Ureter (tissue), 1 donor: ENCODE results near the gene CADM2. TPM values are rescaled to one million over a fixed set of nuclear protein-coding genes. Genes with fewer than 3 reads are reported as not detected.
A peak's percentile ranks its signal among the peaks of the same experiment; 100 is the strongest.
"Not testable (repeated sequence)": the region's sequence is repeated elsewhere in the genome, so short reads cannot be mapped to it uniquely, and the experiment has no call there.

Experiments
- DNase-seq: peaks from one replicate; pipeline ENCODE4 v3.0.0-alpha.2; 2020; ENCODE audit warnings: low spot score
- total RNA-seq: library from RNA; stranded (reverse); gene quantifications from one replicate; pipeline ENCODE4 v1.2.4, GENCODE V29; 2023
- donor health status: DM: yes; HTN: yes; CAD: no.

The CADM2 gene
- 6.9 TPM for total RNA-seq

- DNase-seq = peak; percentile 91
Measured at GRCh38 chr3:84958495-84959469, at the start of gene CADM2. Gene CADM2, plus strand, starts transcription at chr3:84958989.

GRCh38 chr3:84918592-84918991 lies 40.2 kb upstream of the CADM2 start:
- not testable (repeated sequence) for DNase-seq

GRCh38 chr3:84922682-84923081 lies 36.1 kb upstream of the CADM2 start:
- no peak for DNase-seq

GRCh38 chr3:84925571-84925970 lies 33.2 kb upstream of the CADM2 start:
- DNase-seq = no peak

GRCh38 chr3:84943379-84943778 lies 15.4 kb upstream of the CADM2 start:
- no peak for DNase-seq

GRCh38 chr3:84946240-84946639 lies 12.5 kb upstream of the CADM2 start:
- DNase-seq = no peak

GRCh38 chr3:84959470-84960271 lies 882 bp downstream of the CADM2 start:
- no peak for DNase-seq

GRCh38 chr3:84960581-84960980 lies 1.8 kb downstream of the CADM2 start:
- DNase-seq = no peak

- no peak for DNase-seq
Measured at GRCh38 chr3:84961011-84961410, 2.2 kb downstream of the CADM2 start.

GRCh38 chr3:84961521-84962255 lies 2.9 kb downstream of the CADM2 start:
- no peak for DNase-seq

- DNase-seq = no peak
Measured at GRCh38 chr3:84962415-84962814, 3.6 kb downstream of the CADM2 start.

- no peak for DNase-seq
Measured at GRCh38 chr3:84963137-84963536, 4.3 kb downstream of the CADM2 start.

GRCh38 chr3:84965141-84965540 lies 6.4 kb downstream of the CADM2 start:
- DNase-seq = no peak

GRCh38 chr3:84967767-84968581 lies 9.2 kb downstream of the CADM2 start:
- no peak for DNase-seq

GRCh38 chr3:84968701-84969235 lies 10.0 kb downstream of the CADM2 start:
- no peak for DNase-seq

GRCh38 chr3:84974347-84974746 lies 15.6 kb downstream of the CADM2 start:
- DNase-seq = no peak

GRCh38 chr3:84977021-84977420 lies 18.2 kb downstream of the CADM2 start:
- no peak for DNase-seq

GRCh38 chr3:84978843-84979242 lies 20.1 kb downstream of the CADM2 start:
- DNase-seq = no peak

- DNase-seq = no peak
Measured at GRCh38 chr3:84980011-84980410, 21.2 kb downstream of the CADM2 start.

GRCh38 chr3:84980456-84980855 lies 21.7 kb downstream of the CADM2 start:
- no peak for DNase-seq

GRCh38 chr3:84983490-84983889 lies 24.7 kb downstream of the CADM2 start:
- no peak for DNase-seq
